Fibroblast of mammary gland (primary cell): ENCODE data around the gene SLC7A8.
A peak's percentile ranks its signal among the peaks of the same experiment; 100 is the strongest.

Experiments used
- DNase-seq: peaks from one replicate; pipeline ENCODE4 v3.0.0-alpha.2; 2010; ENCODE audit warnings: low read depth
- H3K4me3 ChIP-seq: 2 replicates; pipeline ENCODE4 v1.5.1; 2011; ENCODE audit warnings: low read depth, mild to moderate bottlenecking, low read length, moderate library complexity; ENCODE audit not compliant: control insufficient read depth
- CTCF ChIP-seq: conservative IDR thresholded peaks from 2 replicates; pipeline ENCODE4 v1.5.1; 2011; ENCODE audit warnings: low read depth, low read length, inconsistent platforms; ENCODE audit not compliant: control insufficient read depth, insufficient read depth

SLC7A8 gene

GRCh38 chr14:23093991-23094665, 89.3 kb downstream of the SLC7A8 start:
- H3K4me3 ChIP-seq, result peak overlapping the region; percentile 97
- DNase-seq, result no peak
- TF ChIP-seq CTCF, result peak; percentile 23

- DNase-seq, result no peak
- H3K4me3 ChIP-seq, result peak overlapping the region; percentile 97
- TF ChIP-seq CTCF, result no peak
Observed at GRCh38 chr14:23093526-23093925, 89.9 kb downstream of the SLC7A8 start.

- DNase-seq, result no peak
- peak overlapping the region; percentile 97 for H3K4me3 ChIP-seq
- no peak for TF ChIP-seq CTCF
Observed at GRCh38 chr14:23093104-23093503, 90.4 kb downstream of the SLC7A8 start.

GRCh38 chr14:23091294-23092225, 91.9 kb downstream of the SLC7A8 start:
- DNase-seq, result no peak
- H3K4me3 ChIP-seq, result no peak overlapping the region
- no peak for TF ChIP-seq CTCF

GRCh38 chr14:23090254-23090636, 93.2 kb downstream of the SLC7A8 start:
- DNase-seq, result no peak
- H3K4me3 ChIP-seq, result no peak overlapping the region
- no peak for TF ChIP-seq CTCF

GRCh38 chr14:23089498-23090253, 93.8 kb downstream of the SLC7A8 start:
- no peak for TF ChIP-seq CTCF
- H3K4me3 ChIP-seq, result no peak overlapping the region
- no peak for DNase-seq
